Measurements from ENCODE around the gene MUSTN1.

The MUSTN1 gene

DNA sequence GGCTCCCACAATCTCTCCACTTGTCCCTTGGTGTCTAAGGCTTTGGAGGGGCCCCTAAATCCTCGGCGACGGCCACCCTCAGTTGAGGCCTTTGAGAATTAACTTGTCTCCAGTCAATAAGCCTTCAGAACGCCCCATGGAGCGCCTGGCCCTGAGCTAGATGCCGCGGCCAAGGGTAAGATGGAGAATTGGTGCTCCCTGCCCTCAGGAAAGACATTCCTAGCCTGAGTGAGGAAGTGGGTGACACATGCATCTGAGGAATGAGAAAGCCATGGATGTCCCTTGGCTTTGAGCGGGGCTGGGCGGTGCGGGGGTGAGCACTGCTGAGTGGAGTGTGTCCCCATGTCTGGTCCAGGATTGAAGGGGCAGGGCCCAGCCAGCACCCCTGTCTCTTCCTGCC lies 17.6 kb downstream of the MUSTN1 start:
- no peaks in the 10 kb centered on the region for H3F3A ChIP-seq (ENCODE audit: insufficient read depth, low read length)
- H3K9ac ChIP-seq (ENCODE audit: low read length) = no peak overlapping the region
- H3K9me2 ChIP-seq (ENCODE audit: low read depth, low read length) = no peaks in the 10 kb centered on the region
- H3K4me3 ChIP-seq (ENCODE audit: low read depth, low read length, poor library complexity, severe bottlenecking) = no peak overlapping the region
- H3K9me3 ChIP-seq (ENCODE audit: low read length) = no peaks in the 10 kb centered on the region
- H4K20me1 ChIP-seq (ENCODE audit: insufficient read depth, low read length) = no peaks in the 10 kb centered on the region
- H2AFZ ChIP-seq (ENCODE audit: low read length) = no peak overlapping the region
- H3K79me2 ChIP-seq (ENCODE audit: insufficient read depth, low read length) = no peaks in the 10 kb centered on the region
- no peak overlapping the region for H3K4me2 ChIP-seq (ENCODE audit: low read length)
- TF ChIP-seq EZH2 (IDR thresholded peaks at IDR 0.05; ENCODE audit: borderline replicate concordance, low read length) = no peak
- no peaks in the 10 kb centered on the region for H3K27me3 ChIP-seq (ENCODE audit: insufficient read depth, low read length)
- H3K4me1 ChIP-seq (ENCODE audit: insufficient read depth, low read length, severe bottlenecking) = no peaks in the 10 kb centered on the region
- H3K27ac ChIP-seq (ENCODE audit: low read depth, low read length, poor library complexity, severe bottlenecking) = no peak overlapping the region
- no peaks in the 10 kb centered on the region for H3K36me3 ChIP-seq (ENCODE audit: insufficient read depth, low read length)

DNA sequence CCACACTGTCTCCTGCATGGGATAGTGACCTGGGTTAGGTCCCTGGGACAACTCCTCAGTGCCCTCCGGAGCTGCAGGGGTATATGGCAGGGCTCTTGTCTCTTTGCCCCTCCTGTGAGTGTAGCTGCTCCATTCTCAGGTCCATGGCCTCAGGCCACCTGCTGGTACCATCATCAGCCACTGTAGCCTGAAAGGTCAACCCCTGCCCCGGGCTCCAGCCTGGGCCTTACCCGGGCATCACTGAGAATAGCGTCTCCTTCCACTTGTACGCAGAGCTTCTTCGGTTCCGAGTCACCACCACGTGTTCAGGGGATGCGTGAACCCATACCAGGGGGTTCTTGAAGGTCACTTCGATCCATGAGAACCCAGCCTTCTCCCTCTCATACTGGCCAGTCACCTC lies 18.2 kb downstream of the MUSTN1 start:
- H3F3A ChIP-seq (ENCODE audit: insufficient read depth, low read length) = no peaks in the 10 kb centered on the region
- no peak overlapping the region for H2AFZ ChIP-seq (ENCODE audit: low read length)
- no peaks in the 10 kb centered on the region for H3K79me2 ChIP-seq (ENCODE audit: insufficient read depth, low read length)
- H3K9me2 ChIP-seq (ENCODE audit: low read depth, low read length) = no peaks in the 10 kb centered on the region
- TF ChIP-seq EZH2 (IDR thresholded peaks at IDR 0.05; ENCODE audit: borderline replicate concordance, low read length) = no peak
- TF ChIP-seq, protein P1, sequence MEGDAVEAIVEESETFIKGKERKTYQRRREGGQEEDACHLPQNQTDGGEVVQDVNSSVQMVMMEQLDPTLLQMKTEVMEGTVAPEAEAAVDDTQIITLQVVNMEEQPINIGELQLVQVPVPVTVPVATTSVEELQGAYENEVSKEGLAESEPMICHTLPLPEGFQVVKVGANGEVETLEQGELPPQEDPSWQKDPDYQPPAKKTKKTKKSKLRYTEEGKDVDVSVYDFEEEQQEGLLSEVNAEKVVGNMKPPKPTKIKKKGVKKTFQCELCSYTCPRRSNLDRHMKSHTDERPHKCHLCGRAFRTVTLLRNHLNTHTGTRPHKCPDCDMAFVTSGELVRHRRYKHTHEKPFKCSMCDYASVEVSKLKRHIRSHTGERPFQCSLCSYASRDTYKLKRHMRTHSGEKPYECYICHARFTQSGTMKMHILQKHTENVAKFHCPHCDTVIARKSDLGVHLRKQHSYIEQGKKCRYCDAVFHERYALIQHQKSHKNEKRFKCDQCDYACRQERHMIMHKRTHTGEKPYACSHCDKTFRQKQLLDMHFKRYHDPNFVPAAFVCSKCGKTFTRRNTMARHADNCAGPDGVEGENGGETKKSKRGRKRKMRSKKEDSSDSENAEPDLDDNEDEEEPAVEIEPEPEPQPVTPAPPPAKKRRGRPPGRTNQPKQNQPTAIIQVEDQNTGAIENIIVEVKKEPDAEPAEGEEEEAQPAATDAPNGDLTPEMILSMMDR (IDR thresholded peaks at IDR 0.05; ENCODE audit: low read length) = no peak
- H3K27me3 ChIP-seq (ENCODE audit: insufficient read depth, low read length) = no peaks in the 10 kb centered on the region
- no peak overlapping the region for H3K27ac ChIP-seq (ENCODE audit: low read depth, low read length, poor library complexity, severe bottlenecking)
- H3K4me2 ChIP-seq (ENCODE audit: low read length) = no peak overlapping the region
- H3K4me3 ChIP-seq (ENCODE audit: low read depth, low read length, poor library complexity, severe bottlenecking) = no peak overlapping the region
- no peak overlapping the region for H3K9ac ChIP-seq (ENCODE audit: low read length)
- no peaks in the 10 kb centered on the region for H3K9me3 ChIP-seq (ENCODE audit: low read length)
- no peaks in the 10 kb centered on the region for H4K20me1 ChIP-seq (ENCODE audit: insufficient read depth, low read length)
- H3K4me1 ChIP-seq (ENCODE audit: insufficient read depth, low read length, severe bottlenecking) = no peaks in the 10 kb centered on the region
- H3K36me3 ChIP-seq (ENCODE audit: insufficient read depth, low read length) = no peaks in the 10 kb centered on the region

DNA sequence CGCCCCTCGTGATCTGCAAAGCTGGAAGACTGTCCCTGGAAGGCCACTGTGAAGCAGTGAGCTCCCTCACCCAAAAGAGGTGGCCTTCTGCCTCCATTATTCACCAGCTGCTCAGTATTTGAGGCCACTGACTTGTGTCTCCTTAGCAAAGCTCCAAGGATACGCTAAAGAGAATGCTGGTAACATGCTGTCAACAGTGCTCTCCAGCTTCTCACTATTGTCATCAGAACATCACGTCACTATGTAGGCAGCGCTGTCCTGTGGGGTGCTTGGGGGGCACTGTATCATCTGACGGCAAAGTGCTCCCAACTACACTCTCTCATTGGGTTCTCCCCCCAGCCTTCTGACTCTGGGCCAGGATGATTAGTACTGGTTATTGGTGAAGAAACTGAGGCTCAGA lies 18.6 kb downstream of the MUSTN1 start:
- Histone ChIP-seq H3K9ac (ENCODE audit: low read length) (no peak overlapping the region), H3K79me2 (ENCODE audit: insufficient read depth, low read length) (no peaks in the 10 kb centered on the region), H2AFZ (ENCODE audit: low read length) (no peak overlapping the region), H3K4me3 (ENCODE audit: low read depth, low read length, poor library complexity, severe bottlenecking) (no peak overlapping the region), H3K36me3 (ENCODE audit: insufficient read depth, low read length) (no peaks in the 10 kb centered on the region), H3K9me3 (ENCODE audit: low read length) (no peaks in the 10 kb centered on the region), H3F3A (ENCODE audit: insufficient read depth, low read length) (no peaks in the 10 kb centered on the region), H3K27ac (ENCODE audit: low read depth, low read length, poor library complexity, severe bottlenecking) (no peak overlapping the region), H3K27me3 (ENCODE audit: insufficient read depth, low read length) (no peaks in the 10 kb centered on the region), H3K4me2 (ENCODE audit: low read length) (no peak overlapping the region), H4K20me1 (ENCODE audit: insufficient read depth, low read length) (no peaks in the 10 kb centered on the region), H3K4me1 (ENCODE audit: insufficient read depth, low read length, severe bottlenecking) (no peaks in the 10 kb centered on the region), H3K9me2 (ENCODE audit: low read depth, low read length) (no peaks in the 10 kb centered on the region)
- TF ChIP-seq EZH2 (IDR thresholded peaks at IDR 0.05; ENCODE audit: borderline replicate concordance, low read length) = no peak
- TF ChIP-seq, protein P1 (IDR thresholded peaks at IDR 0.05; ENCODE audit: low read length) = no peak

DNA sequence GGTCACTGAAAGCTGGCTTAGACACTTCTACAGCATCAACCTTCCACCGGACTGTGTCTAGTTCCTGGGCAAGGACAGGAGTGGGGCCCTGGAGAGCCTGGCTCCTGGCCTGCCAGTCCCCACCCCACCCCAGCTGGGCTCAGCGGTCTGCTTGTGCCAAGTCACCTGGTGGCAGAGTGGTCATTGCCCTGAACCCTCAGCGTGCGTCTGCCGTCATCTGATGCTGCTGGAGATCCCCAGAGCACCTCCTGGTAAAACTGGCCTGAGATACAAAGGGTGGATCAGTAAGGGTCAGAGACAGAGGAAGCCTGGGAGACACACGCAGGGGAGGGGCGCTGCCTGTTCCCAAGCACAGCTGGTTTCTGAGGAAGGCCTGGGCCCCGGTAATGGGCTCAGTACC lies 21.0 kb downstream of the MUSTN1 start:
- no peak for TF ChIP-seq EZH2 (IDR thresholded peaks at IDR 0.05; ENCODE audit: borderline replicate concordance, low read length)
- TF ChIP-seq, protein P1 (IDR thresholded peaks at IDR 0.05; ENCODE audit: low read length) = no peak
- Histone ChIP-seq H3K27ac (ENCODE audit: low read depth, low read length, poor library complexity, severe bottlenecking) (no peak overlapping the region), H3K4me1 (ENCODE audit: insufficient read depth, low read length, severe bottlenecking) (no peaks in the 10 kb centered on the region), H3K4me2 (ENCODE audit: low read length) (no peak overlapping the region), H3K9me3 (ENCODE audit: low read length) (no peaks in the 10 kb centered on the region), H4K20me1 (ENCODE audit: insufficient read depth, low read length) (no peaks in the 10 kb centered on the region), H3K36me3 (ENCODE audit: insufficient read depth, low read length) (no peaks in the 10 kb centered on the region), H3K9ac (ENCODE audit: low read length) (no peak overlapping the region), H3K9me2 (ENCODE audit: low read depth, low read length) (no peaks in the 10 kb centered on the region), H3F3A (ENCODE audit: insufficient read depth, low read length) (no peaks in the 10 kb centered on the region), H3K79me2 (ENCODE audit: insufficient read depth, low read length) (no peaks in the 10 kb centered on the region), H3K4me3 (ENCODE audit: low read depth, low read length, poor library complexity, severe bottlenecking) (no peak overlapping the region), H2AFZ (ENCODE audit: low read length) (no peak overlapping the region), H3K27me3 (ENCODE audit: insufficient read depth, low read length) (no peaks in the 10 kb centered on the region)
